ENCODE results near the gene ALDOC. TPM values are rescaled to one million over a fixed set of nuclear protein-coding genes. Genes with fewer than 3 reads are reported as not detected.

The ALDOC gene
- total RNA-seq: 230 and 260 TPM in 2 replicates

DNA sequence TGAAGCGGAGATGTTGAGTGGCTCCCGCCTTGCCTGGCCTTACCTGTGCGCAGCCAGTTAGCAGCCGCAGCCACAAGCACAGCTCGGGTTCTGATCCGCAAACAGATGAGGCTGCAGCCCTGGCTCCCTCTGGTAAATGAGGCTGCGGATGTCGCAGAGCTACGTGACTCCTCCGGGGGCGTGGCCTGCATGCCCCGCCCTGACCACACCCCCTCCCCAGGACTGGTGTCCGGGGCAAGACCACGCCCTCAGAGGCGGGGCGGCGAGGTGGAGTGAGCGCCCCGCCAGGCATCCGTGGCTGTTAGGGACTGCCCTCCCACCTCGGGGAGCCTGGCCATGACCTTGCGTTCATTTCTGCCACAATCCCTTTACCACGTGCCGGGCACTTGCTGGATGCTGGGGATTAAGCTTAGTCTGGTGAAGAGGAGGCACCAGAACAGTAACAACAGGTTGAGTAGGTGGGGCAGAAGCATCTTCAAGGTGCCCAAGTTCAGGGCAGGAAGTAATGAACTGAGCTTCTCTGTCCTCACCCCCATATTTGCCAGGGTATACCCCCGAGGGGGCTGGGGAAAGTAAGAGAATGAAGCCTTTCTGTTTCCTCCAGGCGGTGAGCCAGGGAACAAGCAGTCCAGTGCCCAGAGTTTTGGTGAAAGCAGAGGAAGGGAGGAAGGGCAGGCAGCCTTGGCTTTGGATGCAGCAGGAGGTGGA, at the start of gene ALDOC:
ALDOC (minus strand) TSS at position 138 of the 708 bp plus-strand sequence. CDS start 1,363 bp downstream, outside the sequence.

DNA sequence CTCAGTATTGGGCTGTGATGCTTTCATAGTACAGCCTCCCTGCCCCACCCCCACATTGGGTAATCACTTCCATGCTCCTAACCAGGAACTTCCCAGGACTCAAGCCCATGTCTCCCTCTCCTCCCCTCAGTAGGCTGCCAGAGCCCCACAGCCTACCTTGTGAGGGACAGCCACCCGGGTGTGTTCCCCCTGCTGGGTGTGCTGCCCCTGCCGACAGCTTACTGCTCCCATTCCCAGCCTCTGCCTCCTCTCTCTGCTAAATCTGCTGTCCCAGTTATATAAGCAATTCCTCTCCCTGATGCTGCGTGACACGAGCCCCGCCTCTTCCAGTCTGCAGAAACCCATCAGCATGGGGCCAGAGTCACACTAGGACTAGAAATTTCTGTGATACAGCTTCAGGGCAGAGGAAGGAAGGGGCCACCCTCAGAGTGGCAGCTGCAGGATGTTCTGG, 37.3 kb upstream of the ALDOC start, which contains the start of gene RSKR:
RSKR (minus strand) TSS at position 255 of the 451 bp plus-strand sequence; CDS start at position 231, 24 bp downstream.

DNA sequence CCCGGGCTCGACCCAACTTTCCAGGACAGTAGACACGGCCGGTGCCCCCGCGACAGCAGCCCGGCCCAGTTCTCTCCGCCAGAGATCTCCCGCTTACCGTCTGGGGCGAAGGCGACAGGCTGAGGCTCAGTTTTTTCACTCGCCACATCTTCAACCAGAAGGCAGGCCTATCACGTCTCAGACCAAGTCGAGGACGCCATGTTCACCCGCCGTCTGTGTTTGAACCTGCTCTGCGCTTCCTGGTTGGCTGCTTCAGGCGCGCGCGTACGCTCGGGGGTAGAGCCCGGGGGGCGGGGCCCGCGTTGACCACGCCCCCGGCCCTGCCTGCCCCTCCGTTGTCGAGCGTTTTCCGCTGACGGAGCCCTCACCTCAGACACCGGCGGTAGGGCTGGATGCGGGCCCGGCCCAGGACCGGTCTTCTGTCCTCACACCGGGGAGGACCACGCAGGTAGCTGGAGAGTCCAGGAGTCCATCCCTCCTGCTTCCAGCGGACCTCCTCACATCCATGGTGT, 22.2 kb upstream of the ALDOC start, which contains the start of gene SPAG5:
SPAG5 (minus strand) TSS at position 227 of the 512 bp plus-strand sequence; CDS start at position 148, 79 bp downstream.

DNA sequence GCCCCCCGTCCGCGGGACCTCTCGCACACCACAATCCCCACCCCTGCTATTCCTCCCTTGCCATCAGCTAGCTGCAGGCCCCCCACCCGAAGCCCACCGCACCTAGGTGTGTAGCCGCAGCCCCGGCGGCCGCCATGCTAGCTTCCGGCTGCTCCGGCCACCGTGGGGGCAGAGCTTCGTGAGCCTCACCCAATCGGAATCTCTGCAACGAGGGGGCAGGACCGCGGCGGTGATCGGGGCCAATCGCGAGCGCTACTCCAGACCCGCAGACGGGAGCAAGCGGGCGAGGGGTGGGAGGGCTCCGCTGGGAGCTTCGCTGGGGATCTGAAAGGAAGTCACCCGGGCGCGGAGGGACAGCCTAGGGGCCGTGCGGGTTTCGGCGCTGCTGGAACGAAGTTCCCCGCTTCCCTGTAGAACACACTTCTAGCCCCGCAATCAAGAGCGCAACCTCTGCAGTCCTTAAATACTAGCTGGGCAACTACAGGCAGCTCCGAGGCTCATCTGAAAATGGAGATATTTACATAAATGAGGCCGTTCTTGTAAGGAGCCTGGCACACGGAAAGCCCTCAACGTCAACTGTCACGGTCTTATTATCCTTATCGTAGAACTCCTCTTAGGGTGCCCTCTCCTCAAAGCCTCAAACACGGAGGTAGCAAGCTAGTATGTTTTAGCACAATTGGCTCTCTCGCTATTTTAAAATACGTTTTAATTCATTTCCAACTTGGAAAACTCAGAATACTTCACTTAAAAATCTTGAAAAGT, 5.2 kb downstream of the ALDOC start, which contains the start of gene PIGS:
PIGS (minus strand) TSS at position 164 of the 762 bp plus-strand sequence; CDS start at position 136, 28 bp downstream.

DNA sequence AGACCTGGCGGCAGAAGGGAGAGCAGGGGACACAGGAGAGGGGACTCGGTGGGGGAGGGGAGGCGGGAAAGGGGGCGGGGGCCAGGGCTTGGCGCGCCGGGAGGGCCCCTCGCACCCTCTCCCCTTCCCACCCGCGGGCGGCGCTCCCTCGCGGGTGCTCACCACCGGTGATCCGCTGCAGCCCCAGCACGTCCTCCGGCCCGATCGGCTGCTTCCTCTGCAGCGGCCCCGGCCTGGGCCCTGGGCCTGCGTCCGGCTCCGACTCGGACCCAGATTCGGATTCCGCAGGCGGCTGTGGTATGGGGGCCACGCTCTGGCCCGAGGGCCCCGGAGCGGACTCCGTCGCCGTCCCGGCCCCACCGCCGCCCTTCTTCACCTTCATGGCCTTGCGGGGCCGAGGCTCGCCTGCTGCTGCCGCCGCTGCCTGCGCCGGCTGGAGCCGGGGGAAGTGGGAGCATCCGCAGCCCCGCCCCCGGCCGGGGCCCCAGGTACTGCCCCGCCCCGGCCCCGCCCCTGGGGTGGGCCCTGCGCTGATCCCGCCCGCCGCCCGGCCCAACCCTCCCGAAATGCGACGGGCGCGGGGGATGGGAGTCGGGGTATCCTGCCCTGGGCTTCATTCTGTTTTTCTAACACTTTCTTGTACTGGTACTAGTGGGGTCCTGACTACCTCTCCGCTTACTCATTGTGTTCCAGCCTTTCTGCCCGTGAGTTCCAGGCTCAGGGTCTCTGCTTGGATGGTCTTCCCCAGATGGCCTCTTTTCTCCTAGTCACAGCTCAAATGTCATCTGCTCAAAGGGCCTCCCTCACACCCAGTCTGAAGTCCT, 24.3 kb downstream of the ALDOC start, which contains the start of gene UNC119:
UNC119 (minus strand) TSS at position 449 of the 824 bp plus-strand sequence; CDS start at position 382, 67 bp downstream.

Other genes starting within 250 kb of the ALDOC start
- 44.9 and 56.0 TPM in 2 replicates for gene IFT20, start 241.4 kb downstream of the ALDOC start, total RNA-seq
- 35.6 and 44.3 TPM in 2 replicates for gene TNFAIP1, start 241.1 kb downstream of the ALDOC start, total RNA-seq
- gene POLDIP2, start 219.4 kb downstream of the ALDOC start, total RNA-seq: 81.4 and 95.5 TPM in 2 replicates
- gene SEBOX, start 211.7 kb downstream of the ALDOC start, total RNA-seq: not detected in 2 replicates
- gene VTN, start 206.6 kb downstream of the ALDOC start, total RNA-seq: 1.7 and 3.4 TPM in 2 replicates
- gene SARM1, start 205.2 kb downstream of the ALDOC start, total RNA-seq: 14.2 and 14.9 TPM in 2 replicates
- 11.4 and 16.4 TPM in 2 replicates for gene SLC46A1, start 170.7 kb downstream of the ALDOC start, total RNA-seq
- gene SLC13A2, start 103.3 kb downstream of the ALDOC start, total RNA-seq: not detected in 2 replicates
- not detected in 2 replicates for gene FOXN1, start 70.5 kb downstream of the ALDOC start, total RNA-seq
- 35.9 and 41.8 TPM in 2 replicates for gene UNC119, start 24.3 kb downstream of the ALDOC start, total RNA-seq
- gene PIGS, start 5.4 kb downstream of the ALDOC start, total RNA-seq: 117 and 163 TPM in 2 replicates
- gene SPAG5, start 22.1 kb upstream of the ALDOC start, total RNA-seq: 6.0 and 13.3 TPM in 2 replicates
- 8.4 and 9.5 TPM in 2 replicates for gene RSKR, start 37.3 kb upstream of the ALDOC start, total RNA-seq
- 164 and 202 TPM in 2 replicates for gene BLTP2, start 68.3 kb upstream of the ALDOC start, total RNA-seq
- gene SDF2, start 85.0 kb upstream of the ALDOC start, total RNA-seq: 41.8 and 52.4 TPM in 2 replicates
- gene SUPT6H, start 85.3 kb upstream of the ALDOC start, total RNA-seq: 82.4 and 86.2 TPM in 2 replicates
- gene PROCA1, start 135.0 kb upstream of the ALDOC start, total RNA-seq: 0.85 and 1.6 TPM in 2 replicates
- 104 and 121 TPM in 2 replicates for gene RAB34, start 141.0 kb upstream of the ALDOC start, total RNA-seq
- 502 and 593 TPM in 2 replicates for gene RPL23A, start 143.1 kb upstream of the ALDOC start, total RNA-seq
- gene TLCD1, start 149.3 kb upstream of the ALDOC start, total RNA-seq: 3.6 and 6.1 TPM in 2 replicates
- 3.8 and 5.4 TPM in 2 replicates for gene NEK8, start 151.9 kb upstream of the ALDOC start, total RNA-seq
- 15.6 and 32.4 TPM in 2 replicates for gene TRAF4, start 167.1 kb upstream of the ALDOC start, total RNA-seq